ENCODE results near the gene AIF1. TPM values are rescaled to one million over a fixed set of nuclear protein-coding genes. Genes with fewer than 3 reads are reported as not detected.

AIF1 gene
- total and polyA plus RNA-seq, 2 experiments from 2014 or later, result 13.3 to 33.7 TPM

- TF ChIP-seq EZH2phosphoT487 (IDR thresholded peaks at IDR 0.05; ENCODE audit: unreplicated experiment), result no peak
- TF ChIP-seq, protein P1, sequence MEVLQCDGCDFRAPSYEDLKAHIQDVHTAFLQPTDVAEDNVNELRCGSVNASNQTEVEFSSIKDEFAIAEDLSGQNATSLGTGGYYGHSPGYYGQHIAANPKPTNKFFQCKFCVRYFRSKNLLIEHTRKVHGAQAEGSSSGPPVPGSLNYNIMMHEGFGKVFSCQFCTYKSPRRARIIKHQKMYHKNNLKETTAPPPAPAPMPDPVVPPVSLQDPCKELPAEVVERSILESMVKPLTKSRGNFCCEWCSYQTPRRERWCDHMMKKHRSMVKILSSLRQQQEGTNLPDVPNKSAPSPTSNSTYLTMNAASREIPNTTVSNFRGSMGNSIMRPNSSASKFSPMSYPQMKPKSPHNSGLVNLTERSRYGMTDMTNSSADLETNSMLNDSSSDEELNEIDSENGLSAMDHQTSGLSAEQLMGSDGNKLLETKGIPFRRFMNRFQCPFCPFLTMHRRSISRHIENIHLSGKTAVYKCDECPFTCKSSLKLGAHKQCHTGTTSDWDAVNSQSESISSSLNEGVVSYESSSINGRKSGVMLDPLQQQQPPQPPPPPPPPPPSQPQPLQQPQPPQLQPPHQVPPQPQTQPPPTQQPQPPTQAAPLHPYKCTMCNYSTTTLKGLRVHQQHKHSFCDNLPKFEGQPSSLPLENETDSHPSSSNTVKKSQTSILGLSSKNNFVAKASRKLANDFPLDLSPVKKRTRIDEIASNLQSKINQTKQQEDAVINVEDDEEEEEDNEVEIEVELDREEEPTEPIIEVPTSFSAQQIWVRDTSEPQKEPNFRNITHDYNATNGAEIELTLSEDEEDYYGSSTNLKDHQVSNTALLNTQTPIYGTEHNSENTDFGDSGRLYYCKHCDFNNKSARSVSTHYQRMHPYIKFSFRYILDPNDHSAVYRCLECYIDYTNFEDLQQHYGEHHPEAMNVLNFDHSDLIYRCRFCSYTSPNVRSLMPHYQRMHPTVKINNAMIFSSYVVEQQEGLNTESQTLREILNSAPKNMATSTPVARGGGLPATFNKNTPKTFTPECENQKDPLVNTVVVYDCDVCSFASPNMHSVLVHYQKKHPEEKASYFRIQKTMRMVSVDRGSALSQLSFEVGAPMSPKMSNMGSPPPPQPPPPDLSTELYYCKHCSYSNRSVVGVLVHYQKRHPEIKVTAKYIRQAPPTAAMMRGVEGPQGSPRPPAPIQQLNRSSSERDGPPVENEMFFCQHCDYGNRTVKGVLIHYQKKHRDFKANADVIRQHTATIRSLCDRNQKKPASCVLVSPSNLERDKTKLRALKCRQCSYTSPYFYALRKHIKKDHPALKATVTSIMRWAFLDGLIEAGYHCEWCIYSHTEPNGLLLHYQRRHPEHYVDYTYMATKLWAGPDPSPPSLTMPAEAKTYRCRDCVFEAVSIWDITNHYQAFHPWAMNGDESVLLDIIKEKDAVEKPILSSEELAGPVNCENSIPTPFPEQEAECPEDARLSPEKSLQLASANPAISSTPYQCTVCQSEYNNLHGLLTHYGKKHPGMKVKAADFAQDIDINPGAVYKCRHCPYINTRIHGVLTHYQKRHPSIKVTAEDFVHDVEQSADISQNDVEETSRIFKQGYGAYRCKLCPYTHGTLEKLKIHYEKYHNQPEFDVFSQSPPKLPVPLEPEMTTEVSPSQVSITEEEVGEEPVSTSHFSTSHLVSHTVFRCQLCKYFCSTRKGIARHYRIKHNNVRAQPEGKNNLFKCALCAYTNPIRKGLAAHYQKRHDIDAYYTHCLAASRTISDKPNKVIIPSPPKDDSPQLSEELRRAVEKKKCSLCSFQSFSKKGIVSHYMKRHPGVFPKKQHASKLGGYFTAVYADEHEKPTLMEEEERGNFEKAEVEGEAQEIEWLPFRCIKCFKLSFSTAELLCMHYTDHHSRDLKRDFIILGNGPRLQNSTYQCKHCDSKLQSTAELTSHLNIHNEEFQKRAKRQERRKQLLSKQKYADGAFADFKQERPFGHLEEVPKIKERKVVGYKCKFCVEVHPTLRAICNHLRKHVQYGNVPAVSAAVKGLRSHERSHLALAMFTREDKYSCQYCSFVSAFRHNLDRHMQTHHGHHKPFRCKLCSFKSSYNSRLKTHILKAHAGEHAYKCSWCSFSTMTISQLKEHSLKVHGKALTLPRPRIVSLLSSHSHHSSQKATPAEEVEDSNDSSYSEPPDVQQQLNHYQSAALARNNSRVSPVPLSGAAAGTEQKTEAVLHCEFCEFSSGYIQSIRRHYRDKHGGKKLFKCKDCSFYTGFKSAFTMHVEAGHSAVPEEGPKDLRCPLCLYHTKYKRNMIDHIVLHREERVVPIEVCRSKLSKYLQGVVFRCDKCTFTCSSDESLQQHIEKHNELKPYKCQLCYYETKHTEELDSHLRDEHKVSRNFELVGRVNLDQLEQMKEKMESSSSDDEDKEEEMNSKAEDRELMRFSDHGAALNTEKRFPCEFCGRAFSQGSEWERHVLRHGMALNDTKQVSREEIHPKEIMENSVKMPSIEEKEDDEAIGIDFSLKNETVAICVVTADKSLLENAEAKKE (CRISPR knock-in tag; IDR thresholded peaks at IDR 0.05), result no peak
- no peak for TF ChIP-seq REST (IDR thresholded peaks at IDR 0.05; ENCODE audit: unreplicated experiment)
- no peak for TF ChIP-seq CREB1 (CRISPR knock-in tag; IDR thresholded peaks at IDR 0.05; ENCODE audit: low read depth)
Measured at GRCh38 chr6:31636698-31637596, 21.9 kb downstream of the AIF1 start (continued).
